Measurements from ENCODE around the gene BCL6B. TPM values are rescaled to one million over a fixed set of nuclear protein-coding genes. Genes with fewer than 3 reads are reported as not detected.
A peak's percentile ranks its signal among the peaks of the same experiment; 100 is the strongest.

Gene BCL6B
- total RNA-seq, 1 experiment from 2014 or later, result 0.57 TPM

GRCh38 chr17:7003745-7004144 is 19.1 kb upstream of the BCL6B start (continued):
- TF ChIP-seq CTCF (IDR thresholded peaks at IDR 0.05 in 2 of 3, conservative IDR thresholded peaks at IDR 0.05 in 1 of 3; ENCODE audit: borderline replicate concordance in 1 of 3, insufficient read depth in 1 of 3, low read depth in 2 of 3, low read length in 2 of 3) (no peak), EGR1 (IDR thresholded peaks at IDR 0.05; ENCODE audit: low read depth) (no peak)

GRCh38 chr17:7004398-7005253 is 18.2 kb upstream of the BCL6B start:
- CTCF ChIA-PET, result interaction anchor here (0.6 to 3.4 kb wide), 32 partner anchors 9 to 569 kb away, joined by 3 to 84 read pairs (median 4); partner anchors contain the start of genes ALOX12, C17orf100, MED31 and SLC16A13
- POLR2A ChIA-PET, result interaction anchor here (0.8 to 1.4 kb wide), 4 partner anchors 9 to 339 kb away, joined by 3 to 7 read pairs (median 4); partner anchors contain the start of gene ALOX12
- no TSS peak for BruUV-seq (replicated peaks)
- no peak overlapping the region for H3K9ac ChIP-seq (ENCODE audit: low read length)
- H3K4me2 ChIP-seq (ENCODE audit: low read length), result no peak overlapping the region
- RAD21 ChIA-PET (ENCODE audit: low non-redundant PET in 1 of 2, low total read pairs in 2 of 2, uncharacterized antibody in 2 of 2, unreplicated experiment in 2 of 2), result interaction anchor here (1.0 to 1.7 kb wide), 6 partner anchors 90 to 339 kb away, joined by 3 to 7 read pairs (median 4); no protein-coding TSS in a partner anchor
- no peak overlapping the region for H2AFZ ChIP-seq (ENCODE audit: low read depth, low read length, poor library complexity, severe bottlenecking)
- H3K36me3 ChIP-seq (ENCODE audit: control insufficient read depth in 1 of 2, insufficient read depth in 2 of 2, low read length in 2 of 2), result peaks cover 0 to 9% of the 10 kb centered on the region in 2 experiments; a peak in 2 of 4 replicates
- peaks cover 4% of the 10 kb centered on the region; the same call in 1 of the 2 replicates for H4K20me1 ChIP-seq (ENCODE audit: insufficient read depth)
- no peaks in the 10 kb centered on the region for H3K9me3 ChIP-seq (ENCODE audit: control insufficient read depth in 1 of 2, insufficient read depth in 1 of 2, low read depth in 1 of 2, low read length in 2 of 2)
- intact Hi-C loops (cut with micrococcal nuclease), result loop anchor here (1.0 to 2.0 kb wide), 2 partner anchors 93 to 162 kb away; no protein-coding TSS in a partner anchor
- TF ChIP-seq CTCF (IDR thresholded peaks at IDR 0.05 in 2 of 3, conservative IDR thresholded peaks at IDR 0.05 in 1 of 3; ENCODE audit: borderline replicate concordance in 1 of 3, insufficient read depth in 1 of 3, low read depth in 2 of 3, low read length in 2 of 3) (peak; percentile 66 to 83 (median 82)), RAD21 (IDR thresholded peaks at IDR 0.05; ENCODE audit: low read depth) (peak; percentile 91), CEBPB (IDR thresholded peaks at IDR 0.05; ENCODE audit: low read depth) (no peak), REST (IDR thresholded peaks at IDR 0.05; ENCODE audit: low read depth) (no peak)
- H3K4me3 ChIP-seq (replicated peaks in 1 of 2; ENCODE audit: low read depth in 1 of 2, low read length in 2 of 2), result no peak overlapping the region
- H3K4me1 ChIP-seq (ENCODE audit: control insufficient read depth in 1 of 2, insufficient read depth in 2 of 2, low read length in 2 of 2), result no peaks in the 10 kb centered on the region
- no peaks in the 10 kb centered on the region for H3K9me2 ChIP-seq (ENCODE audit: insufficient read depth)
- DNase-seq (ENCODE audit: low read depth, low spot score), result peak; percentile 56
- peaks cover 10% of the 10 kb centered on the region for H3K79me2 ChIP-seq (ENCODE audit: insufficient read depth, low read length)
- H3K27ac ChIP-seq (ENCODE audit: low read depth, low read length), result no peak overlapping the region
- no peaks in the 10 kb centered on the region for H3K27me3 ChIP-seq (ENCODE audit: insufficient read depth, low read length)
- peak; percentile 87 for ATAC-seq
